Lung (tissue), 12 donors: ENCODE results near the gene BPIFA2. TPM values are rescaled to one million over a fixed set of nuclear protein-coding genes. Genes with fewer than 3 reads are reported as not detected.

Experiments used
- ATAC-seq: fragments of 200-7000 bp; cut with Tn5 transposase; one replicate; pipeline ENCODE4 v1.9.1; 2020; ENCODE audit warnings: moderate number of reproducible peaks; ENCODE audit not compliant: insufficient read depth, low FRiP score
- DNase-seq, 3 donors: peaks; one replicate each; pipeline ENCODE4 v3.0.0-alpha.2; 2013 to 2017
- H3K27ac ChIP-seq, 2 donors: one replicate each; pipeline ENCODE4 v1.5.1; 2013; ENCODE audit warnings: mild to moderate bottlenecking in 2 of 2, moderate library complexity in 2 of 2, control low read depth in 1 of 2, inconsistent platforms in 1 of 2, low read depth in 1 of 2, low read length in 1 of 2
- H3K27me3 ChIP-seq, 3 donors: one replicate each; pipeline ENCODE4 v1.5.1; 2013; ENCODE audit warnings: low read length in 2 of 3; ENCODE audit not compliant: control insufficient read depth in 3 of 3, insufficient read depth in 3 of 3
- H3K36me3 ChIP-seq, 4 donors: one replicate each; pipeline ENCODE4 v1.5.1; 2013; ENCODE audit warnings: low read length in 4 of 4, mild to moderate bottlenecking in 1 of 4, moderate library complexity in 1 of 4; ENCODE audit not compliant: control insufficient read depth in 4 of 4, insufficient read depth in 4 of 4
- H3K4me1 ChIP-seq, 5 donors: one replicate each; pipeline ENCODE4 v1.5.1; 2013; ENCODE audit warnings: low read length in 5 of 5, mild to moderate bottlenecking in 2 of 5, moderate library complexity in 1 of 5; ENCODE audit not compliant: control insufficient read depth in 5 of 5, insufficient read depth in 5 of 5
- H3K4me3 ChIP-seq: one replicate; pipeline ENCODE4 v1.5.1; 2013; ENCODE audit warnings: mild to moderate bottlenecking, control low read depth, moderate library complexity
- H3K9ac ChIP-seq, 2 donors: one replicate each; pipeline ENCODE4 v1.5.1; 2013; ENCODE audit warnings: low read length in 2 of 2, control low read depth in 1 of 2; ENCODE audit not compliant: insufficient read depth in 1 of 2
- H3K9me3 ChIP-seq, 4 donors: one replicate each; pipeline ENCODE4 v1.5.1; 2013; ENCODE audit warnings: low read length in 3 of 4, mild to moderate bottlenecking in 1 of 4, moderate library complexity in 1 of 4; ENCODE audit not compliant: control insufficient read depth in 4 of 4, insufficient read depth in 3 of 4
- CTCF ChIP-seq: IDR thresholded peaks from 2 replicates; pipeline ENCODE4 v1.5.1; 2012; ENCODE audit warnings: mild to moderate bottlenecking; ENCODE audit errors: control extremely low read depth, extremely low read depth
- WGBS, 2 donors: extraction: QIAGEN DNeasy Blood & Tissue Kit; methylation state at CpG; one replicate each; pipeline ENCODE4 v1.1.7; 2013; 5-methylcytosine and 5-hydroxymethylcytosine counted together
- polyA plus RNA-seq, 2 donors: library from polyadenylated mRNA; stranded (reverse); fragments of 200-250 nt; gene quantifications; one replicate each; pipeline ENCODE4 v1.2.1, GENCODE V29; 2013
- total RNA-seq, 2 donors: library from RNA; depleted of rRNA in 1 of 2; stranded (reverse); fragments of >200 nt in 1 of 2; gene quantifications; one replicate each; pipeline ENCODE4 v1.2.1, GENCODE V29; 2014 to 2021
- donor health status: control.
- donor health status: control.
- donor health status: Bipolar disorder and iron deficiency.
- donor health status: healthy.
- donor health status: DM: yes; HTN: yes; CAD: no.

The BPIFA2 gene
- total and polyA plus RNA-seq, 4 donors, result 0.40 to 3.1 (median 1.2) TPM; not detected in 1

- peaks cover 0 to 2% (median 0%) of the 10 kb centered on the region in 3 donors for H3K27me3 ChIP-seq
- H3K4me1 ChIP-seq, result no peaks in the 10 kb centered on the region
- DNase-seq (no peak), ATAC-seq (no peak)
- no peak overlapping the region for H3K9ac ChIP-seq
- H3K36me3 ChIP-seq, result no peaks in the 10 kb centered on the region
- TF ChIP-seq CTCF, result no peak
- no peak overlapping the region for H3K4me3 ChIP-seq
- peaks cover 0 to 11% (median 1%) of the 10 kb centered on the region in 4 donors for H3K9me3 ChIP-seq
- 57 to 59% methylated on average over 8 of the region's 8 CpGs for WGBS, 2 donors
- H3K27ac ChIP-seq, result no peak overlapping the region
These were observed 1.3 kb downstream of the BPIFA2 start for GRCh38 chr20:33169176-33169794.

GRCh38 chr20:33172781-33173180 lies 4.8 kb downstream of the BPIFA2 start:
- H3K36me3 ChIP-seq, result no peaks in the 10 kb centered on the region

GRCh38 chr20:33175123-33175522 lies 7.2 kb downstream of the BPIFA2 start:
- no peak overlapping the region for H3K27ac ChIP-seq
- no peaks in the 10 kb centered on the region for H3K4me1 ChIP-seq
- no peak for TF ChIP-seq CTCF
- H3K9ac ChIP-seq, result no peak overlapping the region
- WGBS, 2 donors, result 91 to 93% methylated on average over 3 of the region's 3 CpGs
- DNase-seq, result no peak
- peaks cover 0 to 3% (median 0%) of the 10 kb centered on the region in 4 donors for H3K9me3 ChIP-seq
- H3K4me3 ChIP-seq, result no peak overlapping the region
- no peaks in the 10 kb centered on the region for H3K36me3 ChIP-seq
- H3K27me3 ChIP-seq, result no peaks in the 10 kb centered on the region
- ATAC-seq, result no peak

More at GRCh38 chr20:33172781-33173180, 4.8 kb downstream of the BPIFA2 start:
- ATAC-seq, result no peak
- no peak overlapping the region for H3K4me3 ChIP-seq
- no peak overlapping the region for H3K27ac ChIP-seq
- TF ChIP-seq CTCF, result no peak
- no peaks in the 10 kb centered on the region for H3K4me1 ChIP-seq
- H3K9me3 ChIP-seq, result peaks cover 0 to 11% (median 1%) of the 10 kb centered on the region in 4 donors
- 49 to 64% methylated on average over 7 of the region's 7 CpGs for WGBS, 2 donors
- DNase-seq, result peak in 1 of 3 donors; percentile 15
- H3K9ac ChIP-seq, result no peak overlapping the region
- no peaks in the 10 kb centered on the region for H3K27me3 ChIP-seq

- 75 to 78% methylated on average over 3 of the region's 3 CpGs for WGBS, 2 donors
- ATAC-seq (no peak), DNase-seq (no peak)
These were observed 8.1 kb downstream of the BPIFA2 start for GRCh38 chr20:33176101-33176500.

More at GRCh38 chr20:33176101-33176500, 8.1 kb downstream of the BPIFA2 start:
- Histone ChIP-seq H3K4me3 (no peak overlapping the region), H3K27me3 (no peaks in the 10 kb centered on the region), H3K9me3 (no peaks in the 10 kb centered on the region), H3K4me1 (no peaks in the 10 kb centered on the region), H3K9ac (no peak overlapping the region), H3K27ac (no peak overlapping the region), H3K36me3 (no peaks in the 10 kb centered on the region)
- TF ChIP-seq CTCF, result no peak
